Neural cell (in vitro differentiated cells): ENCODE data around the gene LY6G5C. TPM values are rescaled to one million over a fixed set of nuclear protein-coding genes. Genes with fewer than 3 reads are reported as not detected.

ENCODE experiments used
- H2AFZ ChIP-seq: fragments of 200-600, 300-800 bp; sonication (generic), shearing (Covaris generic); 2 replicates; pipeline ENCODE4 v1.6.0; 2014; ENCODE audit warnings: low read depth, mild to moderate bottlenecking, antibody characterized with exemption, low read length, moderate library complexity
- H3F3A ChIP-seq: fragments of 200-600 bp; shearing (Covaris generic); 2 replicates; pipeline ENCODE4 v1.6.1; 2016; ENCODE audit warnings: mild to moderate bottlenecking, moderate library complexity, mixed read lengths, antibody characterized with exemption, low read length; ENCODE audit not compliant: insufficient read depth, poor library complexity, severe bottlenecking
- H3K27ac ChIP-seq: fragments of 200-600, 300-800 bp; sonication (generic), shearing (Covaris generic); 2 replicates; pipeline ENCODE4 v1.5.1; 2014; ENCODE audit warnings: mild to moderate bottlenecking, low read length, moderate library complexity
- H3K27me3 ChIP-seq: fragments of 300-800, 200-600 bp; sonication (generic), shearing (Covaris generic); 2 replicates; pipeline ENCODE4 v1.6.0; 2014; ENCODE audit warnings: mild to moderate bottlenecking, low read depth, low read length, moderate library complexity; ENCODE audit not compliant: insufficient read depth
- H3K36me3 ChIP-seq: fragments of 300-800, 200-600 bp; sonication (generic), shearing (Covaris generic); 2 replicates; pipeline ENCODE4 v1.5.1; 2014; ENCODE audit warnings: mild to moderate bottlenecking, antibody characterized with exemption, low read length, moderate library complexity; ENCODE audit not compliant: insufficient read depth
- H3K4me2 ChIP-seq: fragments of 300-800, 200-600 bp; sonication (generic), shearing (Covaris generic); 2 replicates; pipeline ENCODE4 v1.6.0; 2014; ENCODE audit warnings: mild to moderate bottlenecking, low read length
- H3K4me3 ChIP-seq: fragments of 300-800, 200-600 bp; sonication (generic), shearing (Covaris generic); 2 replicates; pipeline ENCODE4 v1.5.1; 2014; ENCODE audit warnings: mild to moderate bottlenecking, low read length, moderate library complexity
- H3K79me2 ChIP-seq: fragments of 200-600 bp; shearing (Covaris generic); replicated peaks from 2 replicates; pipeline ENCODE4 v1.6.0; 2014; ENCODE audit warnings: mild to moderate bottlenecking, low read length, moderate library complexity; ENCODE audit not compliant: insufficient read depth
- H3K9ac ChIP-seq: fragments of 300-800, 200-600 bp; sonication (generic), shearing (Covaris generic); 2 replicates; pipeline ENCODE4 v1.6.1; 2016; ENCODE audit warnings: mild to moderate bottlenecking, low read length, mixed read lengths
- H3K9me2 ChIP-seq: fragments of 200-600 bp; shearing (Covaris generic); 2 replicates; pipeline ENCODE4 v1.6.1; 2016; ENCODE audit warnings: mild to moderate bottlenecking, low read length, mixed read lengths; ENCODE audit not compliant: insufficient read depth
- H3K9me3 ChIP-seq: fragments of 200-600, 300-800 bp; sonication (generic), shearing (Covaris generic); 2 replicates; pipeline ENCODE4 v1.6.1; 2016; ENCODE audit warnings: mild to moderate bottlenecking, mixed run types, low read length, moderate library complexity, mixed read lengths
- H4K20me1 ChIP-seq: fragments of 200-600 bp; shearing (Covaris generic); 2 replicates; pipeline ENCODE4 v1.6.1; 2016; ENCODE audit warnings: mild to moderate bottlenecking, mixed run types; ENCODE audit not compliant: insufficient read depth
- EP300 ChIP-seq: fragments of 450-650 bp; conservative IDR thresholded peaks from 2 replicates; pipeline ENCODE4 v1.6.1; 2014; ENCODE audit warnings: antibody characterized with exemption, mild to moderate bottlenecking, moderate library complexity; ENCODE audit not compliant: poor library complexity, severe bottlenecking
- EZH2 ChIP-seq: fragments of 200-600, 300-800 bp; shearing (Covaris generic), sonication (generic); IDR thresholded peaks from 2 replicates; pipeline ENCODE4 v1.6.1; 2014; ENCODE audit warnings: antibody characterized with exemption, low read length, borderline replicate concordance, mild to moderate bottlenecking; ENCODE audit not compliant: insufficient read depth, poor library complexity, severe bottlenecking
- MXI1 ChIP-seq: fragments of 450-650 bp; conservative IDR thresholded peaks from 2 replicates; pipeline ENCODE4 v1.6.1; 2014; ENCODE audit warnings: antibody characterized with exemption, mild to moderate bottlenecking; ENCODE audit not compliant: poor library complexity, severe bottlenecking
- POLR2AphosphoS5 ChIP-seq: IDR thresholded peaks from 2 replicates; pipeline ENCODE4 v1.6.1; 2012
- RAD21 ChIP-seq: fragments of 450-650 bp; conservative IDR thresholded peaks from 2 replicates; pipeline ENCODE4 v1.6.1; 2014; ENCODE audit warnings: antibody characterized with exemption, mild to moderate bottlenecking, moderate library complexity
- SMC3 ChIP-seq: fragments of 450-650 bp; conservative IDR thresholded peaks from 2 replicates; pipeline ENCODE4 v1.6.1; 2014; ENCODE audit warnings: antibody characterized with exemption, mild to moderate bottlenecking, moderate library complexity; ENCODE audit not compliant: poor library complexity
- TAF1 ChIP-seq: IDR thresholded peaks from 2 replicates; pipeline ENCODE4 v1.6.1; 2012; ENCODE audit warnings: low read depth
- polyA plus RNA-seq: library from polyadenylated mRNA; depleted of rRNA; stranded (reverse); fragments of >200 nt; gene quantifications from 2 replicates; pipeline ENCODE4 v1.2.3, GENCODE V29; 2014
- TF ChIP-seq, protein P1 (sequence below): fragments of 450-650 bp; IDR thresholded peaks from 2 replicates; pipeline ENCODE4 v1.5.1; 2014; ENCODE audit warnings: antibody characterized with exemption, mild to moderate bottlenecking, moderate library complexity; ENCODE audit not compliant: poor library complexity, severe bottlenecking
- TF ChIP-seq, protein P2 (sequence below): IDR thresholded peaks from 2 replicates; pipeline ENCODE4 v1.6.1; 2012; ENCODE audit warnings: borderline replicate concordance

LY6G5C gene
- polyA plus RNA-seq, 1 donor from 2014 or later = 13.4 TPM

DNA sequence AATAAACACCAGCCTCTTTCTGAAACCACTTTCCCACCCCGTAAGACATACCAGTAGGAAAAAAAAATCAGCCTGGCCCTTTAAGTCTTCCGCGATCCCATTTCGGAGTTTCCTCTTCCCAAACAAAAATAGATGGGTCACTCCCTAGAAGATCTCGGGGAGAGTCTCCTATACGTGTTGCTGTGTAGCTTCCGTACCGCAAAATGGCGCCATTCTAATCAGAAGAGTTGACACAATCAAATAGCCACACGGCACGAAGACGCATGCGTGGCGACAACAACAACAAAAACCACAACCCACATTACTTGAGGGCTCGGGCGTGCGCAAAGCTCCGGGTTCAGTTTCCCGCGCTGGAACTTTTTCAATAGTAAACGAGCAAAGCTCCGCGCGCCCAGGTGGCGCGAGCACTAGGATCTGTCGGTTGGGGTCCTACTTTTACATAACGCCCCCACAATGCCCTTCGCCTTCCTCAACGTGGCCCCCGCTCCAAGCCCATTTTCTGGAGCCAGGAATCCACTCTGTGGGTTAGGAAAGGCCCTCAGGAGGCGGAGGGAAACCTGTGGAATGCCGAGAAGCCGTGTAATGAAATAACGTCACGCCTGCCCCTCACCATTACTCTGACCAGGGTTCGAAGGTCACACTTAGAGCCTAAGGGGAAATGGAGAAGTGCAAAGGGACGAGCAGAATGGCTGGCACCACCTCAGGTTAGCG, 15.9 kb downstream of the LY6G5C start, which contains the start of gene GPANK1:
Gene GPANK1 (minus strand): TSS at position 208 of the 711 bp plus-strand sequence. CDS start 519 bp downstream, outside the sequence.
- Histone ChIP-seq H2AFZ (peak within 1 kb of the TSS; percentile 65), H3K4me3 (peak within 1 kb of the TSS; percentile 88), H3K9me2 (no peaks in the 10 kb centered on the region), H3K4me2 (peak within 1 kb of the TSS; percentile 68), H3K9me3 (no peaks in the 10 kb centered on the region), H3K9ac (peak within 1 kb of the TSS; percentile 87), H3K36me3 (no peaks in the 10 kb centered on the region), H3K79me2 (peaks cover 42% of the 10 kb centered on the region), H3F3A (no peaks in the 10 kb centered on the region), H4K20me1 (no peaks in the 10 kb centered on the region), H3K27ac (peak within 1 kb of the TSS; percentile 85), H3K27me3 (no peaks in the 10 kb centered on the region)
- peak; percentile 12 for TF ChIP-seq SMC3
- TF ChIP-seq EP300 = no peak
- no peak for TF ChIP-seq RAD21
- TF ChIP-seq EZH2 = no peak
- peak; percentile 62 for TF ChIP-seq TAF1
- TF ChIP-seq, protein P1, sequence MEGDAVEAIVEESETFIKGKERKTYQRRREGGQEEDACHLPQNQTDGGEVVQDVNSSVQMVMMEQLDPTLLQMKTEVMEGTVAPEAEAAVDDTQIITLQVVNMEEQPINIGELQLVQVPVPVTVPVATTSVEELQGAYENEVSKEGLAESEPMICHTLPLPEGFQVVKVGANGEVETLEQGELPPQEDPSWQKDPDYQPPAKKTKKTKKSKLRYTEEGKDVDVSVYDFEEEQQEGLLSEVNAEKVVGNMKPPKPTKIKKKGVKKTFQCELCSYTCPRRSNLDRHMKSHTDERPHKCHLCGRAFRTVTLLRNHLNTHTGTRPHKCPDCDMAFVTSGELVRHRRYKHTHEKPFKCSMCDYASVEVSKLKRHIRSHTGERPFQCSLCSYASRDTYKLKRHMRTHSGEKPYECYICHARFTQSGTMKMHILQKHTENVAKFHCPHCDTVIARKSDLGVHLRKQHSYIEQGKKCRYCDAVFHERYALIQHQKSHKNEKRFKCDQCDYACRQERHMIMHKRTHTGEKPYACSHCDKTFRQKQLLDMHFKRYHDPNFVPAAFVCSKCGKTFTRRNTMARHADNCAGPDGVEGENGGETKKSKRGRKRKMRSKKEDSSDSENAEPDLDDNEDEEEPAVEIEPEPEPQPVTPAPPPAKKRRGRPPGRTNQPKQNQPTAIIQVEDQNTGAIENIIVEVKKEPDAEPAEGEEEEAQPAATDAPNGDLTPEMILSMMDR = peak; percentile 26
- TF ChIP-seq, protein P2, sequence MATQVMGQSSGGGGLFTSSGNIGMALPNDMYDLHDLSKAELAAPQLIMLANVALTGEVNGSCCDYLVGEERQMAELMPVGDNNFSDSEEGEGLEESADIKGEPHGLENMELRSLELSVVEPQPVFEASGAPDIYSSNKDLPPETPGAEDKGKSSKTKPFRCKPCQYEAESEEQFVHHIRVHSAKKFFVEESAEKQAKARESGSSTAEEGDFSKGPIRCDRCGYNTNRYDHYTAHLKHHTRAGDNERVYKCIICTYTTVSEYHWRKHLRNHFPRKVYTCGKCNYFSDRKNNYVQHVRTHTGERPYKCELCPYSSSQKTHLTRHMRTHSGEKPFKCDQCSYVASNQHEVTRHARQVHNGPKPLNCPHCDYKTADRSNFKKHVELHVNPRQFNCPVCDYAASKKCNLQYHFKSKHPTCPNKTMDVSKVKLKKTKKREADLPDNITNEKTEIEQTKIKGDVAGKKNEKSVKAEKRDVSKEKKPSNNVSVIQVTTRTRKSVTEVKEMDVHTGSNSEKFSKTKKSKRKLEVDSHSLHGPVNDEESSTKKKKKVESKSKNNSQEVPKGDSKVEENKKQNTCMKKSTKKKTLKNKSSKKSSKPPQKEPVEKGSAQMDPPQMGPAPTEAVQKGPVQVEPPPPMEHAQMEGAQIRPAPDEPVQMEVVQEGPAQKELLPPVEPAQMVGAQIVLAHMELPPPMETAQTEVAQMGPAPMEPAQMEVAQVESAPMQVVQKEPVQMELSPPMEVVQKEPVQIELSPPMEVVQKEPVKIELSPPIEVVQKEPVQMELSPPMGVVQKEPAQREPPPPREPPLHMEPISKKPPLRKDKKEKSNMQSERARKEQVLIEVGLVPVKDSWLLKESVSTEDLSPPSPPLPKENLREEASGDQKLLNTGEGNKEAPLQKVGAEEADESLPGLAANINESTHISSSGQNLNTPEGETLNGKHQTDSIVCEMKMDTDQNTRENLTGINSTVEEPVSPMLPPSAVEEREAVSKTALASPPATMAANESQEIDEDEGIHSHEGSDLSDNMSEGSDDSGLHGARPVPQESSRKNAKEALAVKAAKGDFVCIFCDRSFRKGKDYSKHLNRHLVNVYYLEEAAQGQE = peak; percentile 38
- peak; percentile 62 for TF ChIP-seq POLR2AphosphoS5
- peak; percentile 92 for TF ChIP-seq MXI1

DNA sequence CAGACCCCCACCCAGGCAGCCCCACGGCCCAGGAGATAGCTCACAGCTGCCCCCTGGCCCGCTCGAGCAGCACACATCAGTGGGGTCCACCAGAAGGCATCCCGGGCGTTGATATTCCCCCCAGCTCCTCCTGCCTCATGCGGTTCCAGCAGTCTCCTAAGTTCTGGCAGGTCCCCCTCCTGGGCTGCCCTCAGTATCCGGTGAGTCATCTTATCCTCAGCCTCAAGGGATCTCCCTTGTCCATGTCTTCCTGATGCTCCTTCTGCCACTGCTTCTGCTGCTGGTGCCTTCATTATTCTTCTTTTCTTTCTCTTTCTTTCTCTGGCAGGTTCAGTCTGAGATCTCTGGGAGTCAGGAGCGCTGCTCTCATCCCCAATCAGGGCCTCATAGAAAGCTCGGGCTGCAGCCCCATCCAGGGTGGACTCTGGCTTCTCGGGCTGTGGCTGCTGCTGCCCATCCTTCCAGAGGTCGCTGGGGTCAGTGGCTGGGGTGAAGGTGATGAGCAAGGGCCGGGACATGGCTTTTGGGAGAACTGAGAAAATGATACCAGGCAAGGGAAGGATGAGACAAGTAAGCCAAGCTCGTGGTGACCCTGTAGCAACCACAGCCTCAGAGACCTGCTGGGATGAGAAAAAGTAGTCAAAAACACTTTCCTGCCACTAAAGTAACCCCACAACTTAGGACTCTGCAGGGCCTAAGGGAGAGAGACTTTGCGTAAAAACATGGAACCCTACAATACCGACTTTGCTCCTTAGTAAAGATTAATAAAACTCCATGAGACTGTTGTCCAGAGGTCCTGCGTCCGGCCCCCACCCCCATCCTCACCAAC, 16.7 kb downstream of the LY6G5C start:
- H3K9ac ChIP-seq = peak overlapping the region; percentile 81
- peak overlapping the region; percentile 68 for H3K4me2 ChIP-seq
- no peaks in the 10 kb centered on the region for H3F3A ChIP-seq
- peak overlapping the region; percentile 88 for H3K4me3 ChIP-seq
- no peaks in the 10 kb centered on the region for H3K36me3 ChIP-seq
- H3K27ac ChIP-seq = peak overlapping the region; percentile 85
- peaks cover 49% of the 10 kb centered on the region for H3K79me2 ChIP-seq
- H4K20me1 ChIP-seq = no peaks in the 10 kb centered on the region
- H3K9me2 ChIP-seq = no peaks in the 10 kb centered on the region
- H3K9me3 ChIP-seq = no peaks in the 10 kb centered on the region
- no peaks in the 10 kb centered on the region for H3K27me3 ChIP-seq
- H2AFZ ChIP-seq = peak overlapping the region; percentile 47
- no peak for TF ChIP-seq EP300
- no peak for TF ChIP-seq EZH2
